Progenitor cell of endocrine pancreas (in vitro differentiated cells): ENCODE measurements around the gene EBF4. TPM values are rescaled to one million over a fixed set of nuclear protein-coding genes. Genes with fewer than 3 reads are reported as not detected.

Source experiments
- DNase-seq: peaks from one replicate; pipeline ENCODE4 v3.0.0; 2021; ENCODE audit warnings: low spot score; ENCODE audit not compliant: unreplicated experiment
- H3K27ac Mint-ChIP-seq: 2 replicates; pipeline ENCODE4 v1.8.0; 2021; ENCODE audit warnings: mild to moderate bottlenecking, moderate library complexity, mixed read lengths
- H3K27me3 Mint-ChIP-seq: 2 replicates; pipeline ENCODE4 v1.8.0; 2021; ENCODE audit warnings: mixed read lengths
- H3K36me3 Mint-ChIP-seq: 2 replicates; pipeline ENCODE4 v1.8.0; 2022; ENCODE audit warnings: mixed read lengths; ENCODE audit not compliant: insufficient read depth
- H3K4me1 Mint-ChIP-seq: 2 replicates; pipeline ENCODE4 v1.8.0; 2021; ENCODE audit warnings: low read depth, mixed read lengths
- H3K4me3 Mint-ChIP-seq: 2 replicates; pipeline ENCODE4 v1.8.0; 2021; ENCODE audit warnings: low read depth, mild to moderate bottlenecking, moderate library complexity, mixed read lengths
- H3K9me3 Mint-ChIP-seq: 2 replicates; pipeline ENCODE4 v1.8.0; 2021; ENCODE audit warnings: low read depth, mixed read lengths
- CTCF ChIP-seq: fragments of 200-600 bp; sonication (generic); IDR thresholded peaks from one replicate; pipeline ENCODE4 v1.5.0; 2021; ENCODE audit warnings: antibody characterized with exemption, mild to moderate bottlenecking; ENCODE audit not compliant: unreplicated experiment
- long read RNA-seq: library from polyadenylated mRNA; unstranded; transcript quantifications from one replicate; pipeline ENCODE4 v2.0.0, GENCODE V29; 2020
- total RNA-seq: library from RNA; stranded (reverse); gene quantifications from 2 replicates; pipeline ENCODE4 v1.2.1, GENCODE V29; 2021

EBF4 gene
- 63.8 and 64.9 TPM in 2 replicates for total RNA-seq
- long read RNA-seq, partial matches to known transcripts: 3 of 3 reads
- long read RNA-seq, other reads (novel, unspliced or antisense): 0 of 3 reads

- TF ChIP-seq CTCF: no peak
- Mint-ChIP-seq H3K36me3 (peaks cover 9% of the 10 kb centered on the region), H3K27ac (peak within 1 kb of the TSS; percentile 95), H3K4me3 (peak within 1 kb of the TSS; percentile 87), H3K9me3 (no peaks in the 10 kb centered on the region), H3K27me3 (peaks cover 74% of the 10 kb centered on the region), H3K4me1 (peaks cover 9% of the 10 kb centered on the region)
- DNase-seq: peak; percentile 34
These were observed at the start of gene EBF4 for GRCh38 chr20:2692036-2692885. TSS of gene EBF4 (plus strand) at chr20:2692780. CDS start at chr20:2693646, 866 bp downstream.

GRCh38 chr20:2643708-2644107 is 48.9 kb upstream of the EBF4 start:
- no peaks in the 10 kb centered on the region for H3K9me3 Mint-ChIP-seq
- H3K4me3 Mint-ChIP-seq: no peak overlapping the region
- no peaks in the 10 kb centered on the region for H3K4me1 Mint-ChIP-seq
- H3K27me3 Mint-ChIP-seq: peaks cover 6% of the 10 kb centered on the region
- no peaks in the 10 kb centered on the region for H3K36me3 Mint-ChIP-seq
- DNase-seq: no peak
- H3K27ac Mint-ChIP-seq: no peak overlapping the region
- no peak for TF ChIP-seq CTCF

- Mint-ChIP-seq H3K4me1 (peaks cover 15% of the 10 kb centered on the region), H3K27me3 (no peaks in the 10 kb centered on the region), H3K36me3 (peaks cover 24% of the 10 kb centered on the region), H3K9me3 (no peaks in the 10 kb centered on the region), H3K4me3 (peak within 1 kb of the TSS; percentile 90), H3K27ac (peak within 1 kb of the TSS; percentile 95)
- TF ChIP-seq CTCF: peak; percentile 5
- DNase-seq: peak; percentile 96
These were observed 40.5 kb upstream of the EBF4 start, which contains the start of gene NOP56 for GRCh38 chr20:2651772-2652723. TSS of gene NOP56 (plus strand) at chr20:2652632. CDS start at chr20:2652661, 29 bp downstream.

GRCh38 chr20:2652724-2653555 is 39.6 kb upstream of the EBF4 start:
- peak overlapping the region; percentile 95 for H3K27ac Mint-ChIP-seq
- no peaks in the 10 kb centered on the region for H3K27me3 Mint-ChIP-seq
- peak; percentile 23 for DNase-seq
- TF ChIP-seq CTCF: no peak
- H3K4me3 Mint-ChIP-seq: peak overlapping the region; percentile 88
- H3K4me1 Mint-ChIP-seq: peaks cover 15% of the 10 kb centered on the region
- H3K36me3 Mint-ChIP-seq: peaks cover 33% of the 10 kb centered on the region
- no peaks in the 10 kb centered on the region for H3K9me3 Mint-ChIP-seq
